Testis (tissue), 2 donors: ENCODE measurements around the gene HAO1.

ENCODE experiments used
- CTCF ChIP-seq, 3 experiments: fragments of 450-650 bp in 2 of 3; fragments of 200-600 bp in 1 of 3; sonication (generic) in 1 of 3; IDR thresholded peaks; one replicate each; pipeline ENCODE4 v1.5.1; 2016 to 2019; ENCODE audit warnings: antibody characterized with exemption in 3 of 3, mild to moderate bottlenecking in 2 of 3, moderate library complexity in 1 of 3
- POLR2A ChIP-seq: fragments of 450-650 bp; IDR thresholded peaks from one replicate; pipeline ENCODE4 v1.6.1; 2017; ENCODE audit warnings: antibody characterized with exemption, mild to moderate bottlenecking, moderate library complexity

GRCh38 chr20:7868108-7868507, 72.2 kb downstream of the HAO1 start:
- TF ChIP-seq CTCF (IDR thresholded peaks at IDR 0.05) (no peak), POLR2A (no peak)
